NB4 (cell line): ENCODE data around the gene ZNF639.
A peak's percentile ranks its signal among the peaks of the same experiment; 100 is the strongest.
"Not testable (repeated sequence)": the region's sequence is repeated elsewhere in the genome, so short reads cannot be mapped to it uniquely, and the experiment has no call there.

Experiments
- DNase-seq: peaks from one replicate; pipeline ENCODE4 v3.0.0; 2010; ENCODE audit warnings: low read depth
- H3K4me3 ChIP-seq: one replicate; pipeline ENCODE4 v1.5.1; 2011; ENCODE audit warnings: mild to moderate bottlenecking, low read depth, low read length, moderate library complexity
- MYC ChIP-seq: IDR thresholded peaks from 2 replicates; pipeline ENCODE4 v1.6.1; 2011; ENCODE audit warnings: low read depth, low read length
- POLR2A ChIP-seq: IDR thresholded peaks from 2 replicates; pipeline ENCODE4 v1.6.1; 2011; ENCODE audit warnings: mild to moderate bottlenecking; ENCODE audit not compliant: insufficient read length; ENCODE audit errors: extremely low read depth
- TF ChIP-seq, protein P1 (sequence below): IDR thresholded peaks from one replicate; pipeline ENCODE4 v1.5.1; 2012; ENCODE audit warnings: low read depth, low read length
- TF ChIP-seq, protein P2 (sequence below): IDR thresholded peaks from 2 replicates; pipeline ENCODE4 v1.6.1; 2011; ENCODE audit warnings: low read depth, low read length

Gene ZNF639, protein sequence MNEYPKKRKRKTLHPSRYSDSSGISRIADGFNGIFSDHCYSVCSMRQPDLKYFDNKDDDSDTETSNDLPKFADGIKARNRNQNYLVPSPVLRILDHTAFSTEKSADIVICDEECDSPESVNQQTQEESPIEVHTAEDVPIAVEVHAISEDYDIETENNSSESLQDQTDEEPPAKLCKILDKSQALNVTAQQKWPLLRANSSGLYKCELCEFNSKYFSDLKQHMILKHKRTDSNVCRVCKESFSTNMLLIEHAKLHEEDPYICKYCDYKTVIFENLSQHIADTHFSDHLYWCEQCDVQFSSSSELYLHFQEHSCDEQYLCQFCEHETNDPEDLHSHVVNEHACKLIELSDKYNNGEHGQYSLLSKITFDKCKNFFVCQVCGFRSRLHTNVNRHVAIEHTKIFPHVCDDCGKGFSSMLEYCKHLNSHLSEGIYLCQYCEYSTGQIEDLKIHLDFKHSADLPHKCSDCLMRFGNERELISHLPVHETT

DNA sequence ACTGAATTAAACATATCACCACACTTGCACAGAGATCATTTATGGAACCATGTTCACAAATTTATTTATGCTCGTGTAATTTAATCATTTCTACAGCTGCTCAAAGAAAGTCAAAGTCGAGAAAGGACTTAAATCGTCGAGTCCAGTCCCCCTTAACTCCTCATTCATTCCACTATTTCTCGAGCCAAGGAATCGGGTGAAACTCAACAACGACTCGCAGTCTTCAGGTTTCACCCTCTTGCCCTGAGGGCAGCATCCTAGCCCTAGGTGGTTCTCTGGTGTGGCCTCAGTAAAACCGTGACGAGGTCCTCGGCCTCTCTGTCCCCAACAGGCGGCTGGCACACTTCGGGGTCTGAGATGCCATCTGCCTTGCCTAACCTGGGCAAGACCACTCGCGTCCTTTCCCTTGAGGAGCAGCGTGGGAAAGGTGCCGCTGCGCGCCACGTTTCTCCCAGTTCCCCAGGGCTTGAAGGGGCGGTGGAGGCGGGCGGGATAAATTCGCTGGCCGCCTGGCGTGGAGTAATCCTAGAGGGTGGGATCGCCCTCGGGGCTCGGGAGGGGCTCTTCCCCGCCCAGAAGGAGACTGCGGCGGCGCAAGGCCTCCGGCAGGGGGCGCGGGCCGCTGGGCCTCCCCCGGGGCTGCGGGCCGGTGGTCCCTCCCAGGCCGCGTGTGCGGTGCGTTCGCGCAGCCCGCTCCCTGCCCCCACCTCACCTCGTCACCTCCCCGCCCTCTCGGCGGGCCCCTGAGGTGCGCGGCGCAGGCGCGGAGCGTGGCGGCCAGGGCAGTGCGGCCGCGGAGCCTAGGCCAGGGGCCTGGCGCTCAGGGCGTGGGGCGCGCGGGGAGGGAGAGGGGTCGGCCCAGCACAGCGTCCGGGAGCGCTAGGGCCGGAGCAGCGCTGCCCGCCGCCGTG lies at the start of gene ZNF639:
ZNF639 (plus strand) TSS at position 746 of the 911 bp plus-strand sequence. CDS start 5,263 bp downstream, outside the sequence.
- TF ChIP-seq POLR2A (peak; percentile 88), MYC (peak; percentile 79)
- TF ChIP-seq, protein P1, sequence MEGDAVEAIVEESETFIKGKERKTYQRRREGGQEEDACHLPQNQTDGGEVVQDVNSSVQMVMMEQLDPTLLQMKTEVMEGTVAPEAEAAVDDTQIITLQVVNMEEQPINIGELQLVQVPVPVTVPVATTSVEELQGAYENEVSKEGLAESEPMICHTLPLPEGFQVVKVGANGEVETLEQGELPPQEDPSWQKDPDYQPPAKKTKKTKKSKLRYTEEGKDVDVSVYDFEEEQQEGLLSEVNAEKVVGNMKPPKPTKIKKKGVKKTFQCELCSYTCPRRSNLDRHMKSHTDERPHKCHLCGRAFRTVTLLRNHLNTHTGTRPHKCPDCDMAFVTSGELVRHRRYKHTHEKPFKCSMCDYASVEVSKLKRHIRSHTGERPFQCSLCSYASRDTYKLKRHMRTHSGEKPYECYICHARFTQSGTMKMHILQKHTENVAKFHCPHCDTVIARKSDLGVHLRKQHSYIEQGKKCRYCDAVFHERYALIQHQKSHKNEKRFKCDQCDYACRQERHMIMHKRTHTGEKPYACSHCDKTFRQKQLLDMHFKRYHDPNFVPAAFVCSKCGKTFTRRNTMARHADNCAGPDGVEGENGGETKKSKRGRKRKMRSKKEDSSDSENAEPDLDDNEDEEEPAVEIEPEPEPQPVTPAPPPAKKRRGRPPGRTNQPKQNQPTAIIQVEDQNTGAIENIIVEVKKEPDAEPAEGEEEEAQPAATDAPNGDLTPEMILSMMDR: peak; percentile 34
- TF ChIP-seq, protein P2, sequence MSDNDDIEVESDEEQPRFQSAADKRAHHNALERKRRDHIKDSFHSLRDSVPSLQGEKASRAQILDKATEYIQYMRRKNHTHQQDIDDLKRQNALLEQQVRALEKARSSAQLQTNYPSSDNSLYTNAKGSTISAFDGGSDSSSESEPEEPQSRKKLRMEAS: peak; percentile 47; the same call in 1 of the 2 replicates
- peak within 1 kb of the TSS; percentile 85 for H3K4me3 ChIP-seq
- DNase-seq: peak; percentile 91

DNA sequence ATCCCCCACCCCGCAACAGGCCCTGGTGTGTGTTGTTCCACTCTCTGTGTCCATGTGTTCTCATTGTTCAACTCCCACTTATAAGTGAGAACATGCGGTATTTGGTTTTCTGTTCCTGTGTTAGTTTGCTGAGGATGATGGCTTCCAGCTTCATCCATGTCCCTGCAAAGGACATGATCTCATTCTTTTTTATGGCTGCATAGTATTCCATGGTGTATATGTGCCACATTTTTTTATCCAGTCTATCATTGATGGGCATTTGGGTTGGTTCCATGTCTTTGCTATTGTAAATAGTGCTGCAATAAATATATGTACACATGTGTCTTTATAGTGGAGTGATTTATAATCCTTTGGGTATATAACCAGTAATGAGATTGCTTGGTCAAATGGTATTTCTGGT lies 48.4 kb upstream of the ZNF639 start:
- not testable (repeated sequence) for DNase-seq, H3K4me3 ChIP-seq

DNA sequence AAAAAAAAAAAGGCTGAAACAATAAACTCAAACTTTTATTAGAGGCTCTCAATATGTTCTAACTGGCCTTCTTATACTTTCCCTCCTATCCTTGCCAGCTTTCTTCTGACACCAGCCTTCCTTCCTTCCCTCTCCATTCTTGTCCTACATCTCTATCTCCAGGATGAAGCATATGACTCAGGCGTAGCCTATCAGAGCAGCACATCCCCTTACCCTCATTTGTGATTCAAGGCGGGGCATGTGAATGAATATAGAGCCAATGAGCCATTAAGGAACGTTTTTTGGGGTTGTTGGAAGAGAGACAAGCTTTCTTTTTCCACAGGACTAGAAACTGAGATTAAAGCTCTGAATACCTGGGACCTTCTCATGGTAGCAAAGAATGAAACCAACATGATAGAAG lies 46.8 kb upstream of the ZNF639 start:
- TF ChIP-seq, protein P2: no peak
- TF ChIP-seq, protein P1: no peak
- TF ChIP-seq MYC (no peak), POLR2A (no peak)
- no peak overlapping the region for H3K4me3 ChIP-seq
- DNase-seq: no peak

DNA sequence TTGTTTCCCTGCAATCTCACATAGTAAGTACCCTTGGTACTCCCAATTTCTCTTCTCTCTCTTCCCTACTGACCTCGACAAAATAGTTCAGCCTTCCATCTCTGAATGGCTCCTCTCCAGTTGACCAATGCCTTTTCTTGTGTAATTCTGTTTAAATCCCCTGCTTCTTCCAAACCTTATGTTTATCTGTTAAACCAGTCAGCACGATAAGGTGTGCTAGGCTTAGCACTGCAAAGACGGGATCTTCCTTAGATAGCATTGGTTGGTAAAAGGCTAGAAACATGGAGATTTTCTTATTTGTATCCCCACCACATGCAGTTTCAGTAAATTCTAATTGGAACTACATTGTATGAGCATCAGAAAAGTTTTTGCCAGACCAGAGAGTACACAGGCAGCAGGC lies 46.1 kb upstream of the ZNF639 start:
- H3K4me3 ChIP-seq: no peak overlapping the region

DNA sequence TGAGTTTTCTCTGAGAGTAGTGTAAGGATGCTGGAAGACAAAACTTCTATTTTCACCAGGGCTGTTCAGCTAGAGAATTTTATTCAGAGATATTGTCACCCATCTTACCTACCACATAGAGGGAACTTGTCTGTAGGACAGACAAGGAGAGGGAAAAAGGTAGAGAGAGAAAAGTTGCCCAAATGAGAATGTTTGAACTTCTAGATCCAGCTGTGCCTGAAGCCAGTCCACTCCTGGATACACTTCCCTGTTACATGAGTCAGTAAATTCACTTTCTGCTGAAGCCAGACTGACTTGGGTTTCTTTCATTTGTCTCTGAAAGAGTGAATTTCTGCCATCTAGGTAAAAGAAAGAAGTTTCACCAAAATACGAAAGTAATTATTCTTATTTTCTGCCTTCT lies 44.7 kb upstream of the ZNF639 start:
- no peak for DNase-seq
- TF ChIP-seq, protein P1: no peak
- TF ChIP-seq, protein P2: no peak
- TF ChIP-seq POLR2A (no peak), MYC (no peak)

More for the DNA sequence above, 46.1 kb upstream of the ZNF639 start:
- DNase-seq: no peak
- TF ChIP-seq, protein P2: no peak
- TF ChIP-seq MYC (no peak), POLR2A (no peak)
- TF ChIP-seq, protein P1: no peak

More for the DNA sequence above, 44.7 kb upstream of the ZNF639 start:
- H3K4me3 ChIP-seq: no peak overlapping the region
